RPMI8226 (cell line): ENCODE results near the gene STX2.
"Not testable (repeated sequence)": the region's sequence is repeated elsewhere in the genome, so short reads cannot be mapped to it uniquely, and the experiment has no call there.

Experiments used
- DNase-seq: peaks from one replicate; pipeline ENCODE4 v3.0.0-alpha.2; 2015

STX2 gene

GRCh38 chr12:130795906-130796305 is 43.1 kb downstream of the STX2 start:
- no peak for DNase-seq

- DNase-seq, result no peak
These were observed 45.5 kb downstream of the STX2 start for GRCh38 chr12:130793554-130793849.

GRCh38 chr12:130792821-130793553 is 46.1 kb downstream of the STX2 start:
- DNase-seq, result no peak

GRCh38 chr12:130791629-130792028 is 47.4 kb downstream of the STX2 start:
- no peak for DNase-seq

GRCh38 chr12:130788515-130788914 is 50.5 kb downstream of the STX2 start:
- no peak for DNase-seq

- no peak for DNase-seq
These were observed 51.3 kb downstream of the STX2 start for GRCh38 chr12:130787445-130788410.

- DNase-seq, result no peak
These were observed 52.0 kb downstream of the STX2 start for GRCh38 chr12:130787041-130787440.

- no peak for DNase-seq
These were observed 55.8 kb downstream of the STX2 start for GRCh38 chr12:130783110-130783715.

- DNase-seq, result not testable (repeated sequence)
These were observed 56.8 kb downstream of the STX2 start for GRCh38 chr12:130782245-130782644.

- no peak for DNase-seq
These were observed 58.0 kb downstream of the STX2 start for GRCh38 chr12:130780880-130781575.

- DNase-seq, result no peak
These were observed 58.7 kb downstream of the STX2 start for GRCh38 chr12:130780325-130780724.

GRCh38 chr12:130778776-130779175 is 60.3 kb downstream of the STX2 start:
- DNase-seq, result no peak

- DNase-seq, result no peak
These were observed 62.2 kb downstream of the STX2 start for GRCh38 chr12:130776857-130777339.

GRCh38 chr12:130775953-130776856 is 62.8 kb downstream of the STX2 start:
- no peak for DNase-seq

GRCh38 chr12:130770413-130771028 is 68.5 kb downstream of the STX2 start:
- no peak for DNase-seq

GRCh38 chr12:130768120-130768519 is 70.9 kb downstream of the STX2 start:
- no peak for DNase-seq

GRCh38 chr12:130766470-130766869 is 72.6 kb downstream of the STX2 start:
- DNase-seq, result no peak

- no peak for DNase-seq
These were observed 73.8 kb downstream of the STX2 start for GRCh38 chr12:130765186-130765659.

- peak; percentile 19 for DNase-seq
These were observed 74.4 kb downstream of the STX2 start for GRCh38 chr12:130764475-130765185.

GRCh38 chr12:130764073-130764472 is 75.0 kb downstream of the STX2 start:
- DNase-seq, result peak; percentile 11

- DNase-seq, result no peak
These were observed 76.8 kb downstream of the STX2 start for GRCh38 chr12:130762319-130762675.
